HG03064 (cell line): ENCODE results near the gene THADA.
A peak's percentile ranks its signal among the peaks of the same experiment; 100 is the strongest.

Experiments used
- ATAC-seq: cut with Tn5 transposase; IDR thresholded peaks from one replicate; pipeline ENCODE4 v1.9.1; 2021; ENCODE audit warnings: low read depth; ENCODE audit not compliant: unreplicated experiment

Gene THADA

GRCh38 chr2:43513796-43514195 lies 82.0 kb downstream of the THADA start:
- ATAC-seq: no peak

GRCh38 chr2:43513216-43513615 lies 82.6 kb downstream of the THADA start:
- no peak for ATAC-seq

- no peak for ATAC-seq
These were observed 84.6 kb downstream of the THADA start for GRCh38 chr2:43511199-43511598.

- no peak for ATAC-seq
These were observed 86.0 kb downstream of the THADA start for GRCh38 chr2:43509886-43510285.

GRCh38 chr2:43508209-43508608 lies 87.6 kb downstream of the THADA start:
- no peak for ATAC-seq

- ATAC-seq: no peak
These were observed 88.7 kb downstream of the THADA start for GRCh38 chr2:43507137-43507536.

- ATAC-seq: no peak
These were observed 100.1 kb downstream of the THADA start for GRCh38 chr2:43495727-43496126.

GRCh38 chr2:43493954-43494353 lies 101.9 kb downstream of the THADA start:
- no peak for ATAC-seq

- no peak for ATAC-seq
These were observed 104.7 kb downstream of the THADA start for GRCh38 chr2:43491065-43491639.

GRCh38 chr2:43490252-43490786 lies 105.5 kb downstream of the THADA start:
- no peak for ATAC-seq

- ATAC-seq: no peak
These were observed 107.1 kb downstream of the THADA start for GRCh38 chr2:43488737-43489136.

GRCh38 chr2:43486603-43487002 lies 109.2 kb downstream of the THADA start:
- ATAC-seq: no peak

GRCh38 chr2:43484323-43484930 lies 111.4 kb downstream of the THADA start:
- ATAC-seq: no peak

- peak; percentile 49 for ATAC-seq
These were observed 112.9 kb downstream of the THADA start for GRCh38 chr2:43482961-43483360.

GRCh38 chr2:43481927-43482542 lies 113.8 kb downstream of the THADA start:
- ATAC-seq: no peak

GRCh38 chr2:43480874-43481273 lies 115.0 kb downstream of the THADA start:
- no peak for ATAC-seq

- ATAC-seq: no peak
These were observed 117.3 kb downstream of the THADA start for GRCh38 chr2:43478412-43479086.

- ATAC-seq: no peak
These were observed 119.9 kb downstream of the THADA start for GRCh38 chr2:43475922-43476321.

- no peak for ATAC-seq
These were observed 120.5 kb downstream of the THADA start for GRCh38 chr2:43475137-43475846.

GRCh38 chr2:43474273-43474672 lies 121.6 kb downstream of the THADA start:
- no peak for ATAC-seq

- ATAC-seq: no peak
These were observed 122.1 kb downstream of the THADA start for GRCh38 chr2:43473767-43474166.
